Caco-2 (cell line): ENCODE results near the gene MAPK14. TPM values are rescaled to one million over a fixed set of nuclear protein-coding genes. Genes with fewer than 3 reads are reported as not detected.

Experiments
- BruUV-seq: library from RNA; stranded (reverse); fragments of 400-500 nt; replicated peaks from 2 replicates; lab custom pipeline; 2021; lab: Mats Ljungman, UMichigan
- CTCF ChIA-PET: fragments of 300-600 bp; sonication (Branson Sonifier 250); formaldehyde crosslinking; loops from one replicate; lab custom pipeline; 2022; ENCODE audit warnings: antibody characterized with exemption; lab: Charles Lee
- POLR2A ChIA-PET: fragments of 300-600 bp; sonication (Branson Sonifier 250); formaldehyde crosslinking; loops from one replicate; lab custom pipeline; 2022; ENCODE audit warnings: antibody characterized with exemption; lab: Charles Lee
- DNase-seq, 2 experiments: peaks; one replicate each; pipeline versions ENCODE4 v3.0.0 to v3.0.0-alpha.2; 2020 to 2022
- H3K27me3 ChIP-seq: replicated peaks from 2 replicates; pipeline ENCODE4 v1.6.0; 2011; ENCODE audit warnings: low read length; ENCODE audit not compliant: control insufficient read depth, insufficient read depth
- H3K36me3 ChIP-seq: 2 replicates; pipeline ENCODE4 v1.5.1; 2011; ENCODE audit warnings: low read length; ENCODE audit not compliant: control insufficient read depth, insufficient read depth
- H3K4me1 ChIP-seq: fragments of 250-450 bp; sonication (Bioruptor Pico); 2 replicates; pipeline ENCODE4 v1.5.1; 2020; ENCODE audit warnings: mild to moderate bottlenecking
- H3K4me3 ChIP-seq: 2 replicates; pipeline ENCODE4 v1.5.1; 2011; ENCODE audit warnings: low read depth, mild to moderate bottlenecking, control low read depth, low read length
- H3K9me3 ChIP-seq: fragments of 250-450 bp; sonication (Bioruptor Pico); 2 replicates; pipeline ENCODE4 v1.5.1; 2020; ENCODE audit warnings: mild to moderate bottlenecking, moderate library complexity
- H3K27ac Mint-ChIP-seq: one replicate; pipeline ENCODE4 v1.8.0; 2022; ENCODE audit warnings: mixed read lengths; ENCODE audit not compliant: unreplicated experiment
- H3K27me3 Mint-ChIP-seq: one replicate; pipeline ENCODE4 v1.8.0; 2022; ENCODE audit warnings: mixed read lengths; ENCODE audit not compliant: insufficient read depth, unreplicated experiment
- H3K36me3 Mint-ChIP-seq: one replicate; pipeline ENCODE4 v1.8.0; 2022; ENCODE audit warnings: mild to moderate bottlenecking, mixed read lengths; ENCODE audit not compliant: insufficient read depth, unreplicated experiment
- H3K4me1 Mint-ChIP-seq: one replicate; pipeline ENCODE4 v1.8.0; 2022; ENCODE audit warnings: low read depth, mixed read lengths; ENCODE audit not compliant: unreplicated experiment
- H3K4me3 Mint-ChIP-seq: one replicate; pipeline ENCODE4 v1.8.0; 2022; ENCODE audit warnings: mild to moderate bottlenecking, moderate library complexity, mixed read lengths; ENCODE audit not compliant: unreplicated experiment
- H3K9me3 Mint-ChIP-seq: one replicate; pipeline ENCODE4 v1.8.0; 2022; ENCODE audit warnings: mixed read lengths; ENCODE audit not compliant: unreplicated experiment
- CTCF ChIP-seq, 2 experiments: fragments of 200-600 bp in 1 of 2; IDR thresholded peaks; 1 replicate in 1 of 2; 2 replicates in 1 of 2; pipeline versions ENCODE4 v1.5.1 to v1.8.0; 2011 to 2022; ENCODE audit warnings: antibody characterized with exemption in 1 of 2, control low read depth in 1 of 2, inconsistent platforms in 1 of 2, low read depth in 1 of 2, low read length in 1 of 2, mild to moderate bottlenecking in 1 of 2, moderate library complexity in 1 of 2; ENCODE audit not compliant: insufficient read depth in 1 of 2, severe bottlenecking in 1 of 2, unreplicated experiment in 1 of 2
- intact Hi-C: fragments of 100-400 bp; cut with micrococcal nuclease; formaldehyde crosslinking; loops from one replicate; pipeline ENCODE4 v1.10.0; 2022; ENCODE audit not compliant: unreplicated experiment
- total RNA-seq: library from RNA; stranded (reverse); gene quantifications from 2 replicates; pipeline ENCODE4 v1.2.3, GENCODE V29; 2022

The MAPK14 gene
- total RNA-seq, 1 experiment from 2014 or later: 72.0 TPM

DNA sequence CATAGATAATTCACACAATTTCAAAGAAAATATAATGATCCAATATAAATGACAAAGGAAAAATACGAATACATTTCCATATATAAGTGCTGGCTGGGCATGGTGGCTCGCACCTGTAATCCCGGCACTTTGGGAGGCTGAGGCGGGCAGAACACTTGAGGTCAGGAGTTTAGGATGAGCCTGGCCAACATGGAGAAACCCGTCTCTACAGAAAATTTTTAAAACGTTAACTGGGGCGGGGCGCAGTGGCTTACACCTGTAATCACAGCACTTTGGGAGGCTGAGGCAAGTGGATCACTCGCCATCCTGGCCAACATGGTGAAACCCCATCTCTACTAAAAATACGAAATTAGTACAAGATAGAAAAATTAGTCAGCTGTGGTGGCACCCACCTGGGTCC lies 87.8 kb downstream of the MAPK14 start:
- H3K9me3 Mint-ChIP-seq: no peaks in the 10 kb centered on the region
- BruUV-seq: no TSS peak
- no peak for DNase-seq
- peaks cover 47% of the 10 kb centered on the region for H3K36me3 Mint-ChIP-seq
- Histone ChIP-seq H3K4me3 (no peak overlapping the region), H3K27me3 (no peaks in the 10 kb centered on the region), H3K9me3 (no peaks in the 10 kb centered on the region), H3K4me1 (no peaks in the 10 kb centered on the region), H3K36me3 (no peaks in the 10 kb centered on the region)
- ChIA-PET POLR2A (no interaction called here), CTCF (interaction anchor here (0.7 kb wide), 1 partner anchor 531 kb away, joined by 6 read pairs; no protein-coding TSS in a partner anchor)
- H3K27ac Mint-ChIP-seq: no peak overlapping the region
- no peaks in the 10 kb centered on the region for H3K27me3 Mint-ChIP-seq
- intact Hi-C loops: no loop called here
- TF ChIP-seq CTCF (IDR thresholded peaks at IDR 0.05; ENCODE audit: insufficient read depth in 1 of 2, low read depth in 1 of 2, low read length in 1 of 2, severe bottlenecking in 1 of 2, unreplicated experiment in 1 of 2): no peak
- peaks cover 6% of the 10 kb centered on the region for H3K4me1 Mint-ChIP-seq
- no peak overlapping the region for H3K4me3 Mint-ChIP-seq

DNA sequence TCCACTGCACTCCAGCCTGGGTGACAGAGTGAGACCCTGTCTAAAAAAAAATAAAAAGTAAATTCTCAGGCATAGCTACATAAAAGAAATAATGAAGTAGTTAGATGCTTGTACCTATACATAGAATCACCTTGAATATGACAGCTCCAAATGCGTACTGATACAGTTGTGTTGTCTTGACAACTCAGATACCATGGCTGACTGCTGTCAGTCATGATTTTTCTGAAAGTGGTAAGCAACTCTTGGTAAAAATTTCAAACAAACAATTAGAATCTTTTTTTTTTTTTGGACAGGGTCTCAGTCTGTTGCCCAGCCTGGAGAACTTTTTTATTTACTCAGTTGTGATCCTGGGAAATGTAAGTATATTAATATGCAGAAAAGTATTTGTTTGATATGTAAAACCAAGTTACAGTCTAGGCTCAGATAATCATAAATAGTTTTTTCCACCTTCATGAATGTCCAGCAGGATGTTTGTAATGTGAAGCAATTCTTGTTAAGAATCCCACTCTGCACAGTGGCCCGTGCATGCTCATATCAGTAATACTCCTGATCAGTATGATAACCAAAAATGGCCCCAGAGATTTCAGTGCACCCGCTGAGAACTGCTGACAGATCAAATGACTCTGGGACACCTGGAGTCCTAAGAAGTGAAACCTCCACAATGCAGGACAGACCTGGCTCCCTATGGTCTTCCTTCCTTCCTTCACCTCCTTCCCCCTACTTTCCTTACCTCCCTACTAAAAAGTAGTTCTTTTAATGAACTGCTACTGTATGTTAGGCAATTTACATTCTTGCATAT lies 88.7 kb downstream of the MAPK14 start:
- no peak for TF ChIP-seq CTCF (IDR thresholded peaks at IDR 0.05; ENCODE audit: insufficient read depth in 1 of 2, low read depth in 1 of 2, low read length in 1 of 2, severe bottlenecking in 1 of 2, unreplicated experiment in 1 of 2)
- Mint-ChIP-seq H3K4me1 (peaks cover 13% of the 10 kb centered on the region), H3K36me3 (peaks cover 47% of the 10 kb centered on the region), H3K27me3 (no peaks in the 10 kb centered on the region), H3K27ac (no peak overlapping the region), H3K4me3 (no peak overlapping the region), H3K9me3 (no peaks in the 10 kb centered on the region)
- no peaks in the 10 kb centered on the region for H3K27me3 ChIP-seq
- no peak overlapping the region for H3K4me3 ChIP-seq
- intact Hi-C loops: no loop called here
- CTCF ChIA-PET: no interaction called here
- no peak for DNase-seq
- no TSS peak for BruUV-seq
- H3K4me1 ChIP-seq: peaks cover 6% of the 10 kb centered on the region
- POLR2A ChIA-PET: no interaction called here
- no peaks in the 10 kb centered on the region for H3K9me3 ChIP-seq
- no peaks in the 10 kb centered on the region for H3K36me3 ChIP-seq

- Histone ChIP-seq H3K27me3 (no peaks in the 10 kb centered on the region), H3K4me1 (peaks cover 13% of the 10 kb centered on the region), H3K4me3 (no peak overlapping the region), H3K36me3 (no peaks in the 10 kb centered on the region), H3K9me3 (no peaks in the 10 kb centered on the region)
- no peak for DNase-seq
- ChIA-PET CTCF (no interaction called here), POLR2A (no interaction called here)
- intact Hi-C loops: no loop called here
- BruUV-seq: no TSS peak
- Mint-ChIP-seq H3K4me1 (peaks cover 13% of the 10 kb centered on the region), H3K9me3 (no peaks in the 10 kb centered on the region), H3K36me3 (peaks cover 41% of the 10 kb centered on the region), H3K4me3 (no peak overlapping the region), H3K27me3 (no peaks in the 10 kb centered on the region), H3K27ac (no peak overlapping the region)
- no peak for TF ChIP-seq CTCF (IDR thresholded peaks at IDR 0.05; ENCODE audit: insufficient read depth in 1 of 2, low read depth in 1 of 2, low read length in 1 of 2, severe bottlenecking in 1 of 2, unreplicated experiment in 1 of 2)
These were observed 89.3 kb downstream of the MAPK14 start for GRCh38 chr6:36116943-36117342.
